Thyroid gland (tissue), 4 donors: ENCODE results near the gene AMN. TPM values are rescaled to one million over a fixed set of nuclear protein-coding genes. Genes with fewer than 3 reads are reported as not detected.
"Not testable (repeated sequence)": the region's sequence is repeated elsewhere in the genome, so short reads cannot be mapped to it uniquely, and the experiment has no call there.

ENCODE experiments used
- DNase-seq, 2 donors: peaks; one replicate each; pipeline ENCODE4 v3.0.0-alpha.2; 2019
- H3K27ac ChIP-seq, 3 donors: fragments of 200-600 bp; sonication (generic); 1 replicate in 2 of 3; 2 replicates in 1 of 3; pipeline ENCODE4 v1.5.1; 2016 to 2019; ENCODE audit warnings: mild to moderate bottlenecking in 1 of 3, moderate library complexity in 1 of 3
- H3K27me3 ChIP-seq: fragments of 200-600 bp; sonication (generic); one replicate; pipeline ENCODE4 v1.5.1; 2019
- H3K36me3 ChIP-seq, 2 donors: fragments of 200-600 bp; sonication (generic); one replicate each; pipeline ENCODE4 v1.5.1; 2016 to 2019
- H3K4me1 ChIP-seq, 2 donors: fragments of 200-600 bp; sonication (generic); one replicate each; pipeline ENCODE4 v1.5.1; 2017 to 2019
- H3K4me3 ChIP-seq, 3 donors: fragments of 200-600 bp; sonication (generic); replicated peaks in 1 of 3; 1 replicate in 2 of 3; 2 replicates in 1 of 3; pipeline ENCODE4 v1.5.1; 2016; ENCODE audit warnings: mild to moderate bottlenecking in 1 of 3
- H3K9me3 ChIP-seq: fragments of 200-600 bp; sonication (generic); one replicate; pipeline ENCODE4 v1.5.1; 2017
- CTCF ChIP-seq, 6 experiments: fragments of 200-600 bp in 3 of 6; fragments of 450-650 bp in 3 of 6; sonication (generic) in 3 of 6; IDR thresholded peaks; one replicate each; pipeline ENCODE4 v1.5.1; 2016 to 2019; ENCODE audit warnings: antibody characterized with exemption in 6 of 6, mild to moderate bottlenecking in 2 of 6, inconsistent platforms in 1 of 6, moderate library complexity in 1 of 6
- POLR2A ChIP-seq, 2 donors: fragments of 450-650 bp; IDR thresholded peaks; one replicate each; pipeline ENCODE4 v1.6.1; 2017; ENCODE audit warnings: antibody characterized with exemption in 2 of 2, mild to moderate bottlenecking in 2 of 2, moderate library complexity in 1 of 2
- WGBS, 2 donors: methylation state at CpG; one replicate each; pipeline ENCODE4 v1.1.5; 2017; 5-methylcytosine and 5-hydroxymethylcytosine counted together
- intact Hi-C: fragments of 100-400 bp; cut with DNase I; formaldehyde crosslinking; loops from one replicate; pipeline ENCODE4 v1.15.1; 2023
- total RNA-seq, 4 donors: library from RNA; depleted of rRNA; stranded (reverse); fragments of >200 nt; gene quantifications; one replicate each; pipeline ENCODE4 v1.2.3, GENCODE V29; 2016

AMN gene
- total RNA-seq, 4 donors from 2014 or later: 1.3 to 18.8 (median 3.3) TPM

GRCh38 chr14:102923925-102924486 lies 1.5 kb downstream of the AMN start:
- no peak for TF ChIP-seq POLR2A (IDR thresholded peaks at IDR 0.05)
- TF ChIP-seq CTCF (IDR thresholded peaks at IDR 0.05): no peak
- 41 to 63% methylated on average over 7 to 9 of the region's 11 CpGs for WGBS, 2 donors
- no peaks in the 10 kb centered on the region for H3K9me3 ChIP-seq
- H3K4me3 ChIP-seq: no peak overlapping the region
- DNase-seq: no peak
- H3K4me1 ChIP-seq: peaks cover 10 to 21% of the 10 kb centered on the region in 2 donors
- intact Hi-C loops: loop anchor here (5.0 kb wide), 1 partner anchor 147 kb away; the partner anchor contains the start of gene TRAF3
- H3K27ac ChIP-seq: no peak overlapping the region
- peaks cover 8% of the 10 kb centered on the region for H3K27me3 ChIP-seq
- H3K36me3 ChIP-seq: no peaks in the 10 kb centered on the region

GRCh38 chr14:102924632-102925588 lies 2.4 kb downstream of the AMN start:
- peaks cover 19 to 30% of the 10 kb centered on the region in 2 donors for H3K4me1 ChIP-seq
- no peak for DNase-seq
- no peak overlapping the region for H3K27ac ChIP-seq
- intact Hi-C loops: loop anchor here (5.0 kb wide), 1 partner anchor 148 kb away; the partner anchor contains the start of gene TRAF3
- no peak overlapping the region for H3K4me3 ChIP-seq
- no peak for TF ChIP-seq POLR2A (IDR thresholded peaks at IDR 0.05)
- no peak for TF ChIP-seq CTCF (IDR thresholded peaks at IDR 0.05)
- WGBS, 2 donors: 84 to 91% methylated on average over 18 to 23 of the region's 25 CpGs
- H3K36me3 ChIP-seq: no peaks in the 10 kb centered on the region
- no peaks in the 10 kb centered on the region for H3K9me3 ChIP-seq
- H3K27me3 ChIP-seq: peaks cover 13% of the 10 kb centered on the region

DNA sequence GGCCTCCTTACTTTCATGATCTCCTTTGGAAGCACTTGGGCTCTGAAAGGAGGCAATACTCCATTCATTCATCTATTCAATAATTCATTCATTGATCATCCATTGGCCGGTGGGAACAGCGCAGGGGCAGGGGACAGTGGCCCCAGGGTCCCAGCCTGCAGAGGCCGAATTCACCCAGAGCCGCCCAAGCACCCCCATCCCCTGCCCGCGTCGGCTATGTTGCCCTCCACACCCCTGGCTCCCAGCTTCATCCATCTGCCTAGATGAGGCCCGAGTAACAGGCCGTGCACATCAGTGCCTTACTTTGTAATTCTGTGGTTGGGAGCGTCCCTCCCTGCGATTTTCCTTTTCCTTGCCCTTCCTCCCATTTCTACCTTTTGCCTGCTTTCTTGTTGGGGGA lies 3.2 kb downstream of the AMN start:
- intact Hi-C loops: no loop called here
- WGBS, 2 donors: 73 to 84% methylated on average over 11 of the region's 11 CpGs
- Histone ChIP-seq H3K9me3 (no peaks in the 10 kb centered on the region), H3K27ac (no peak overlapping the region), H3K36me3 (no peaks in the 10 kb centered on the region), H3K4me3 (no peak overlapping the region), H3K27me3 (peaks cover 13% of the 10 kb centered on the region), H3K4me1 (peaks cover 24 to 38% of the 10 kb centered on the region in 2 donors)
- DNase-seq: no peak
- TF ChIP-seq CTCF (IDR thresholded peaks at IDR 0.05): no peak

DNA sequence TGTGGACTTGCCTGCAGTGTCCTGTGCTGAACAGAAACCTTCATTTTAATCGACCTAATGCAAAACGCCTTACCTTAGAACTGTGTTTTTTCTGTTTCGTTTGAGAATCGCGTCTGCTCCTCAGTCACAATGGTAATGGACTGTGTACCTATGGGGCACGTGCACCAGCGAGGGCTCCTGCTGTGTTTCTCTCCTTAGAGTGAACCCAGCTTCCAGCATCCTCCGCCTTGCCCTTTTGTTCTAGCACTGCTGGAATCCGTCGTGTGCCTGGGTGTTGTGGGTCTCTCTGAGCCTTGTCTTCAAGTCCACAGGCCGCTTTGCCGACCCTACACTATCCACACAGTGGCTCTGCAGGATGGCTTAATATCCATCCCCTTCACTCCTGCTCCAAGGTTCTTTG lies 3.6 kb downstream of the AMN start:
- no peaks in the 10 kb centered on the region for H3K36me3 ChIP-seq
- H3K4me1 ChIP-seq: peaks cover 24 to 40% of the 10 kb centered on the region in 2 donors
- 68 to 72% methylated on average over 12 of the region's 12 CpGs for WGBS, 2 donors
- H3K4me3 ChIP-seq: no peak overlapping the region
- intact Hi-C loops: no loop called here
- H3K9me3 ChIP-seq: no peaks in the 10 kb centered on the region
- no peak for DNase-seq
- no peak for TF ChIP-seq POLR2A (IDR thresholded peaks at IDR 0.05)
- no peak for TF ChIP-seq CTCF (IDR thresholded peaks at IDR 0.05)
- H3K27me3 ChIP-seq: peaks cover 13% of the 10 kb centered on the region
- no peak overlapping the region for H3K27ac ChIP-seq

GRCh38 chr14:102926840-102927239 lies 4.4 kb downstream of the AMN start:
- WGBS, 2 donors: 96 to 97% methylated on average over 10 of the region's 10 CpGs
- H3K4me3 ChIP-seq, H3K36me3 ChIP-seq, H3K27ac ChIP-seq, H3K9me3 ChIP-seq, intact Hi-C loops, DNase-seq: not testable (repeated sequence)
- H3K4me1 ChIP-seq: peaks cover 24 to 40% of the 10 kb centered on the region in 2 donors
- H3K27me3 ChIP-seq: peaks cover 13% of the 10 kb centered on the region
